Suprapubic skin (tissue), 4 donors: ENCODE data around the gene ETNK2.

Experiments used
- CTCF ChIP-seq, 2 donors: fragments of 200-600 bp in 1 of 2; fragments of 450-650 bp in 1 of 2; sonication (generic) in 1 of 2; IDR thresholded peaks; one replicate each; pipeline ENCODE4 v1.5.1; 2016 to 2019; ENCODE audit warnings: antibody characterized with exemption in 2 of 2, mild to moderate bottlenecking in 1 of 2, moderate library complexity in 1 of 2
- POLR2A ChIP-seq, 2 donors: fragments of 450-650 bp; IDR thresholded peaks; one replicate each; pipeline ENCODE4 v1.6.1; 2017; ENCODE audit warnings: antibody characterized with exemption in 2 of 2, mild to moderate bottlenecking in 2 of 2, moderate library complexity in 2 of 2
- POLR2AphosphoS5 ChIP-seq, 3 donors: sonication (generic); formaldehyde crosslinking; IDR thresholded peaks; one replicate each; pipeline ENCODE4 v1.6.1; 2017; ENCODE audit warnings: antibody characterized with exemption in 3 of 3

GRCh38 chr1:204178487-204179281 is 26.8 kb upstream of the ETNK2 start:
- TF ChIP-seq CTCF (IDR thresholded peaks at IDR 0.05) (no peak), POLR2A (IDR thresholded peaks at IDR 0.05) (no peak), POLR2AphosphoS5 (IDR thresholded peaks at IDR 0.05) (no peak)
